ENCODE data around the gene SNX14.

The SNX14 gene

DNA sequence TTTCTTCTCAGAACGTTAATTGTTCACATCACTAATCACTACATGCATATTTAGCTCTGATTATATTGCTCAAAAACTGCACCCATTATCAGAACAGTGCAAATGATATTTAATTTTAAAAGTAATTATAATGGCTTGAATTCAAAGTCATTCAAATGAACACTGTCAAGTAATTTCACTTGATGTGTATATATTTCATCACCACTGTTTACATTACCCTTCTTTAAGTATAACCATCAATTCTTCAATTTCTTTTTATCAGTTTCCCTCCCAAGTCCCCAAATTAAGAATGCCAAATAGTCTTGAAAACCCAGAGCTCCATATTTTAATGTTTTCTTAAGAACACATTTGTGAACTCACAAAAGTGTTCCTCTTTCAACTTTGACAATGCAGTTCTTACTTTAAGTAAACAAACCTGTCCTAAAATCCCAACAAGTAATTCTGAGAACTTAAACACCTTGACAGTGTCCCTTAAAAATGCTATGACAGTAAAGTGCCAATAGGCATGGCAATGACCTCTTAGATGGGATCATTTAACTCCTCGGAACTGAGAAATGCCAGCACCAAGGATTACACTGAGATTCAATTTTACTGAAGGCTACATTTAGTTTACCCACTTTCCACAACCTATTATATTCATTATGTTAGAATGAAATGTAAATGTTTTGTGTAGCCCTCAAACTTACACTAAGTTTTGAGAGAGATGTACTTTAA is 16.7 kb upstream of the SNX14 start:
- DNase-seq (ENCODE audit: low read depth), result no peak
- no peak overlapping the region for H3K4me3 ChIP-seq (ENCODE audit: low read length)
- no peak for TF ChIP-seq CTCF (IDR thresholded peaks at IDR 0.05; ENCODE audit: insufficient read depth, low read depth, low read length, missing control alignments)

- H3K4me3 ChIP-seq (ENCODE audit: low read length), result no peak overlapping the region
- no peak for DNase-seq (ENCODE audit: low read depth)
- no peak for TF ChIP-seq CTCF (IDR thresholded peaks at IDR 0.05; ENCODE audit: insufficient read depth, low read depth, low read length, missing control alignments)
Measured at GRCh38 chr6:85602100-85602499, 8.4 kb upstream of the SNX14 start.

DNA sequence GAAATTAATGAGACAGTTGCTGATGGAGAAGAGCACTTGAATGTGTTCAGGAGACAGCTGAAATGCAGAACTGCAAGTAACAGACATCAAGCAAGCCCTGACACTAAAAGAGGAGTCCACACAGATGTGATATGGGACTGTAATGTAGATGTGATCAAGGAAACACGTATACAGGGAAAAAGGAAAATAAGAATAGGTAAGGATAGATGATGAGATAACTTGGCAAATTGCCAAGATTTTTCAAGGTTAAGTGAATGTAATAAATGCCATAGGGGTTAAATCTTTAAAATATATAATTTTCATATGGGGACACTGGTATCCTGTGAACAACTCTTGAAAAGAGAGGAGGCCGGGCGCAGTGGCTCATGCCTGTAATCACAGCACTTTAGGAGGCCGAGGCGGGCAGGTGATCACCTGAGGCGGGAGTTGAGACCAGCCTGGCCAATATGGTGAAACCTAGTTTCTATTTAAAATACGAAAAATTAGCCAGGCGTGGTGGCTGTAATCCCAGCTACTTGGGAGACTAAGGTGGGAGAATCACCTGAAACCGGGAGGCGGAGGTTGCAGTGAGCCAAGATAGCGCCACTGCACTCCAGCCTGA is 7.2 kb upstream of the SNX14 start:
- TF ChIP-seq CTCF (IDR thresholded peaks at IDR 0.05; ENCODE audit: insufficient read depth, low read depth, low read length, missing control alignments), result no peak
- no peak overlapping the region for H3K4me3 ChIP-seq (ENCODE audit: low read length)
- no peak for DNase-seq (ENCODE audit: low read depth)

- TF ChIP-seq CTCF (IDR thresholded peaks at IDR 0.05; ENCODE audit: insufficient read depth, low read depth, low read length, missing control alignments), result no peak
- DNase-seq (ENCODE audit: low read depth), result peak; percentile 46
- peak overlapping the region; percentile 84 for H3K4me3 ChIP-seq (ENCODE audit: low read length)
Measured at GRCh38 chr6:85594197-85594930, 706 bp upstream of the SNX14 start.

DNA sequence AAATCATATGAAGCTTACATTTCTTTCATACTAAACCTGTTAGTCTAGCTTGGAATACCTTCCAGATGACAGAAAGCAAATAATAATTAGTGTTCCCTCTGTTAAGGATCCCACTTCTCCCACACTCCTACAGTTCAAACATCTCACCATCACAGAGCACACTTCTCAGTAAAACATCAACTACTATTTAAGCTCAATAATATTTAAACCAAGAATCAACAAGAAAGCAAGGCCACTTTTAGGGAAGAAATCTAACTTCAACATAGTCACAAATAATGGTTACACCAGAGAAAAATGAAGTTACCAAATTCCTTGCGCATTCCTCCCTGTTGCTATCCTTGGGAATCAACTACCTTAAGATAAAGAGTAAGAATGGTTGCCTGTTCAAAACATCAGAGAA is 1.6 kb downstream of the SNX14 start:
- DNase-seq (ENCODE audit: low read depth), result no peak
- peak overlapping the region; percentile 84 for H3K4me3 ChIP-seq (ENCODE audit: low read length)
- TF ChIP-seq CTCF (IDR thresholded peaks at IDR 0.05; ENCODE audit: insufficient read depth, low read depth, low read length, missing control alignments), result no peak

GRCh38 chr6:85591207-85591606 is 2.5 kb downstream of the SNX14 start:
- no peak for TF ChIP-seq CTCF (IDR thresholded peaks at IDR 0.05; ENCODE audit: insufficient read depth, low read depth, low read length, missing control alignments)
- no peak for DNase-seq (ENCODE audit: low read depth)

More at GRCh38 chr6:85591207-85591606, 2.5 kb downstream of the SNX14 start:
- H3K4me3 ChIP-seq (ENCODE audit: low read length), result no peak overlapping the region
